GM18868 (cell line): ENCODE results near the gene GRAP.

Source experiments
- ATAC-seq: cut with Tn5 transposase; IDR thresholded peaks from one replicate; pipeline ENCODE4 v1.9.1; 2021; ENCODE audit warnings: mild to moderate bottlenecking, moderate library complexity; ENCODE audit not compliant: unreplicated experiment

The GRAP gene

DNA sequence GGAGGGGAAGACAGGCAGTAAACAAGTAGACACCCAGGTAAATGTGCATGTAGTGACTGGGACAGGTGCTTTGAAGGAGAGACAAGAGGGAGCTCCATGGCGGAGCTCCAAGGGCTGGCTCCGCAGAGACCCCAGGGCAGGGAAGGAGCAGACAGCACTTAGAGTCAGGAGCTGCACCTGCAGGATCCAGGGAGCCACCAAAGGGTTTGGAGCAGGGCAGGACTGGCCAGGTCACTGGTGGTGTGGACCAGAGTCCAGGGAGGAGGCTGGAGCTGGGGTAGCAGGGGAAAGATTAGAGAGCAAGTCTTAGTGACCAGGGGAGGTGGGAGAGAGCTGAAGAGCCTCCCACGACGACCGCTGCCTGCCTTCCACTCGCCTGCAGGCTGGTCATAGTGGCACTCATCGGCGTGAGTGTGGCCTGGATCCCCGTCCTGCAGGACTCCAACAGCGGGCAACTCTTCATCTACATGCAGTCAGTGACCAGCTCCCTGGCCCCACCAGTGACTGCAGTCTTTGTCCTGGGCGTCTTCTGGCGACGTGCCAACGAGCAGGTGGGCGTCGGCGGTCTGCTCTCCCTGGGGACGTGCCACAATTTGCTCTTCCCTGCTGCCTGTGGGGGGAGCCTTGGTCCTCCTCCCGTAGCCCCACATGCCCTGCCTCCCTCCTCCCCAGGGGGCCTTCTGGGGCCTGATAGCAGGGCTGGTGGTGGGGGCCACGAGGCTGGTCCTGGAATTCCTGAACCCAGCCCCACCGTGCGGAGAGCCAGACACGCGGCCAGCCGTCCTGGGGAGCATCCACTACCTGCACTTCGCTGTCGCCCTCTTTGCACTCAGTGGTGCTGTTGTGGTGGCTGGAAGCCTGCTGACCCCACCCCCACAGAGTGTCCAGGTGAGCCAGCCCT lies 27.5 kb downstream of the GRAP start:
- no peak for ATAC-seq

DNA sequence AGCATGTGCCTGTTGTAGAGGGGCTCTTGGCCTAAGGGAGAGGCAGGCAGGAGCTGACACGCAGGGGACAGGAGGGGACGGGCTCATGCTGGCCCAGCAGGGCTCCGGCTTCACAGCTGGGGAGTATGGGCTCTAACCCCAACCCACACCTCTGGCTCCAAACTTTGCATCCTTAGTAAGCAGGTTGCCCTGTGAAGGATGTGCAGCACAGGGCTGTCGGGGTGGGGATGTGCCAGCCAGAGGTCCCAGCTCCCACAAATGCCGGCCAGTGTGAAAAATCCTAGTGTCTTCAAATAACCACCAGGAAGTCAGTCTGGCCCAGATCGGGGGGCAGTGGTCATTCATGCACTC lies 28.2 kb downstream of the GRAP start:
- no peak for ATAC-seq

DNA sequence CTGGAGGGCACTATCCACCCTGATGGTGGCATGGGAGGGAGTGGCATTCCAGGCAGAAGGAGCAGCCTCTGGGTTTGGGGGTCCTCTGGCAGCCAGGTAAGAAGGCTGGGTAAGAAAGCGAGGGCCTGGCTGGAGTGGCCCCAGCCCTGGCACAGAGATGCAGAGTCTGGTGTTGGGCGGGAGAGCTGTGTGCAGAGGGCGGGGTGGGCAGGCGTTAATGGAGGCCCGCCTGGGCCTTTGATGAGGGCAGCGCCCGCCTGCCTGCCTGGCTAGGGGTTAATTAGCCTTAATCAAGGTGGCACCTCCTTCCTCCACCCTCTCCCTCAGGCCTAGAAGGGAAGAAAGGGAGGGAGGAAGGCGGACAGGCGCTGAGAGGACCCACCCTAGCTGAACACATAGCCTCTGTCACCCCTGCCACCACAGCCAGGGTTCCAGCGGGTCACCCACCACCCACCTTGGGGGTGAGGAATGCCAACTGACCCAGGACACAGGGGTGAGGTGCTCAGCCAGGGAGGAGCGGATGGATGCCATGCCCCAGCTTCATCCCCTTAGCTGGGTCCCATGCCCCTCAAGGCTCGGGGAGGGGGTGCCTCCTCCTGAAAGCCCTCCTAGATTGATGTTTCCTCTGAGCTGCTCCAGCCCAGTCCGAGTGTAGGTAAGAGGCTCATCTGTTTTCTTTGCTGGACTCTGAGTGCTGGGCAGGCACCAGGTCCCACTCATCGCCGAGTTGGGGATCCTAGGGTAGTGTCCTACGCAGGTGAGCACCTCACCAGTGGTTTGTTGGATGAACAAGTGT lies 28.8 kb downstream of the GRAP start:
- no peak for ATAC-seq

DNA sequence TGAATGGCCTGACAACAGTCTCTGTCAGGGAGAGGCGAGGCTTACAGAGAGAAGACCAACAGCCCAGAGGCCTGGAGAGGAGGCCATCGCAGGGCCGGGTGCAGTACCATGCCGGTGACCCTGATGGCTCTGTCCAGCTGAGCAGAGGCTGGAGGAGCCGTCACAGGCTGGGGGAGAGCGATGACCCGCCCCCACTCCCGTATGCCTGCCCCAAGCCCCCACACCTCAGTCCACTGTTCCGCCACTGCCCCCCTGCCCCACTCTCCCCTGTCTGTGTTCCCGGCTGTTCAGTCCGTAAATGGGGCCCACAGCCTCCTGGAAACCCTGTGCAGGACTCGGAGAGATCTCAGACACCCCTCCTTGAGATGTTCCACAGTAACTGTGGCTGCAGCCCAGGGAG lies 29.4 kb downstream of the GRAP start:
- ATAC-seq, result no peak

DNA sequence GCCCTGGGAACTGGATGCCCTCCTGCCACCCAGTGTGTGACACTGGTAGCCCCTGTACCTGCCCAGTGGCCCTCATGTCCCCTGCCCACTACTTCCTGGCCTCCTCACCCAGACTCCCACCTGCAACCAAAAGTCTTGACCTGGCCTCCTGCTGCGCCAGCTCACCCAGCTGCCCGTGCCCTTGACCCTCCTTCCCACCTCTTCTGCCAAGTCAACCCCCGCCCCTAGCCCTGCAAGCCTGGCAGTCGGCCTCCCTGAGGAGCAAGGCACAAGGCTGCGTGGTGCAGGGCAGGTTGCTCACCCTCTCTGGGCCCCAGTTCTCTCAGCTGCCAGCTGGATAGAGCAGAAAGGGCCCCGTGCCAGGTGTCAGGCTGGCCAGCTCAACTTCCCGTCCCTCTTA lies 29.9 kb downstream of the GRAP start:
- no peak for ATAC-seq

DNA sequence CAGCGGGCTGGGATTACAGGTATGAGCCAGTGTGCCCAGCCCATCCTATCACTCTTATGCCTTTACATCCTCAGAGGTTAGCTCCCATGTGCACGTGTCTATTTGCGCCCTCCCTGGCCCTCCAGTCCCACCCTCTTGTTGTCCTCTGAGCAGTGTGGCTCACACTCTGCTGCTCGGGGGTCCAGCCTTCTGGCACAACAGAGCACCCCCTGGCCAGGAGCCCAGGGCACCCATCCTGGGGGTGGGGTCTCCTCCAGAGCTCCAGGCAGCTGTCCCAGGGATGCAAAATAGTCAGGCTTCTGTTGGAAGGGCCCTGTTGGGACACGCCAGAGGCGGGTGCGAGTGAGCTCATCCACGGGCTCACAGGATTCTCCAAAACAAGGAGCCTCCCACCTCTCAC lies 30.5 kb downstream of the GRAP start:
- ATAC-seq, result no peak

DNA sequence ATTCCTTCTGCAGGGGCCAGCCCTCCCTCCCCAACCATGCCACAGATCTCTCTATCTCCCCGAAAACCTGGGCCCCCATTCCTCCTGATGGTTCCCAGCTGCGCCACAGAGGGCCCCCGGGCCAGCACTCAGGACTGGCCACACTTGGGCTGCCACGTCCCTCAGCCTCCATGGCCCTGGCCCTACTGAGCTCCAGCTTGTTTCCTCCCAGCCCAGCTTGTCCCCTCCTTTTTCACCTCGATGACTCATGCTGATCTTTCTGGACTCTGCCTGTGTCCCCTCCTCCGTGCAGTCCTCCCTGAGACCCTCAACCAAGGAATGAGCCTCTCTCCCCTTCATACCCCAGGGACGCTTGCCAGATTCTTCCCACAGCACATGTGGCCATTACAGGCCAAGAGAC lies 31.3 kb downstream of the GRAP start:
- no peak for ATAC-seq

DNA sequence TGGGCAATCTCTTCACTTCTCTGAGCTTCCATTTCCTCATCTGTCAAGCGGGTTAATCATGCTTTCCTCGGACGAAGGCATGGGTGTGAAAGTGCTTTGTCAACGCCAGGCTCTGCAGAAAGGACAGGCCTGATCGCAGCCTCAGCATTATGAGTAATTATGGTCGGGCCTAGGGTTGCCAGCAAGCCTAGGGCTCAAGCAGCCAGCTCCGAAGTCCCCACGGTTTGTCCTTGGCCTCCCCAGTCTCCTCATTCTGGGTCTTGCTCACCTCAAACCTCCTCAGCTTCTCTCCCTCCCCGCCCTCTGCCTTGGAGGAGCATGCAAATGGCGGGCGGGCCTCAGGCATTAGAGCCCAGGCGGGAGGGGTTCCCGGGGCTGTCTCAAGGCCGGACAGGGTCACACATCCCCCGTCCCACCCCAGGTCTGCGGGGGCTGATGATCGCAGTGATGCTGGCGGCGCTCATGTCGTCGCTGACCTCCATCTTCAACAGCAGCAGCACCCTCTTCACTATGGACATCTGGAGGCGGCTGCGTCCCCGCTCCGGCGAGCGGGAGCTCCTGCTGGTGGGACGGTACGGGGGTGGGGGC lies 32.0 kb downstream of the GRAP start:
- no peak for ATAC-seq

DNA sequence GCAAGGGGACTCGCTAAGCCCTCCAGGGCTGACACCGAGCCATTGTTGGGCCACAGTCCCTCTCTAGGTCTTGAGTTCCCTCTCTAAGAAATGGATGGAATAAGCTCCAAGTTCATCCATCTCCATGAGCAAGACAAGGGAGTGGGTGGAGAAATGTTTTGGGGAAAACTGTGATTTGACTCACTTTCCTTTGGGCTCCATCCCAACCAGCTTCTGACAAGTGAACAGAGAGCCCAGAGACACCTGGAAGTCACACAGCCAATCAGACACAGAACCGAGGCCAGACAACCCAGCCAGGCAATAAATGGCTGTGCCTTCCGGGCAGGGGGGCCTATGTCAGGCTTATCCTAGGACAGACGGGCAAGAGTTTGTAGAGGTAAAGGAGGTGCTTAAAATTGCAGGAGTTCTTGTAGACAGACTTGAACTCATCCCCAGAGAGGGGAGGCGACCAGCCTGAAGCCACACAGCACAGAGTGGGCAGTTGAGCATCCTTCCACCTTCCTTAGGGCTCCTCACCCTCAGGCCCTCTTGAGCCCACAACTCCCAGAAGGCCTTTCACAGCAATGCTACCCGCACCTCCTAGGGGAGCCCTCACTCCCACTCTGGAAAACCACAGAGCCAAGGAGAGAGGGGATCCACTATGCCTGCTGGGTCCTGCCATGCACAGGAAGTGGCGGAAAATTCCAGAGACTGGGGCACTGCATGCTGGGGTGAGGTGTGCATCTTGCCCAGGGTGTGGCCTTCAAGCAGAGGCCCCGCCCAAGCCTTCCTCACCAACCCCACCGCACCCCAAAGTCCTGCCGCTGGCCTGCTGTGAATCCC lies 32.7 kb downstream of the GRAP start:
- no peak for ATAC-seq

DNA sequence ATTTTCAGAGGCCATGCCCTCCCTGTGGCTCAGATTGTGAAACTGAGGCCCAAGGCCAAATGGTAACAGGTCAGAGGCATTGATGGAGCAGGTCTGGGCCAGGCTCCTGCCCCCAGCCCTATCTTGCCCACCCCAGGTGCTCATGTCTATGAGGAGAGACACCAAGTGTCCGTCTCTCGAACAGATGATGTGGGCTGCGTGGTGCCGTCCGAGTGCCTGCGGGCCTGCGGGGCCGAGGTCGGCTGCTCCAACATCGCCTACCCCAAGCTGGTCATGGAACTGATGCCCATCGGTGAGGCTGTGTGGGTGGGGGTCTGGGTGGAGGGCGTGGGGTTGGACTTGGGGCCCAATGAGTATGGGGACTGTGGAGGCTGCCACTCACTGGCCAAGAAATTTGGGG lies 33.5 kb downstream of the GRAP start:
- ATAC-seq, result no peak

DNA sequence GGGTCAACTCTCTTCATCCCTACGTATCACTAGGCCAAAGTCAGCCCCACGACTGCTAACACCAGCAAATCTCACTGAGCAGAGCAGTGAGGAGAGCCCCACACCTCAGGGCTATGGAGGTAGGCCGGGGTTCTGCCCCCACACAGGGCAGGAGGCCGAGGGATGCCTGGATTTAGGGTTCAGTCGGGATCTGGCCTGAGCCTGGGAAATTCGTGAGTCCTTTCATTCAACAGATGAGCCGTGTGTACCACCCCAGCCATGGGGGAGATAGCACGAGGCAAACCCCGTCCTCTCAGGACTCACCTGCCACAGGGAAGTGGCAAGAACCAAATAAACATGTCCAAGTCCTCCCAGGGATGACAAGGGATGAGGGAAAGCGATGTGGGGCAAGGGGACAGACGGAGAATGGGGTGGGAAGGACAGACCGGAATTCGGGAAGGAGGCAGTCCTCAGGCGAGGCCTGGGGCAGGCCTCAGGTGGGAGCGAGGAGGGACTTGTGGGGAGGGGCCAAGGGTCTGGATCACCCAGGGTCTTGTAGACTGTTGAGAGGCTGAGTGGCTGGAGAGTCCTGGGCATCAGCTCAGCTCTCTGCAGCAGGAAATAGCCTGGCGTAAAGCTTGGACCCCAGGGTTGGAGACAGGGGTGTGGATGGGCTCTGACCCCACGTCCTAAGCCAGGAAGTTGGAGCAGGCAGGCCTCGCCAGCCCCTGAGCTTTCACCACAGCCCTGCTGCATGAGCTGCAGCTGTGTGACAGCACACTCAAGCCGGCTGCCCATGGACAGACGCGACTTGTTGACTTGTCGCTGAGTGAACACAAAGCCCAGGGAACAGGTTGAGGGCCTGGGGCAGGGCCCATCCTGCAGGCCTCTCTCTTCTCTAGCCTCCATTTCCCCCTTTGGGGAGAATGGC lies 34.3 kb downstream of the GRAP start:
- no peak for ATAC-seq

DNA sequence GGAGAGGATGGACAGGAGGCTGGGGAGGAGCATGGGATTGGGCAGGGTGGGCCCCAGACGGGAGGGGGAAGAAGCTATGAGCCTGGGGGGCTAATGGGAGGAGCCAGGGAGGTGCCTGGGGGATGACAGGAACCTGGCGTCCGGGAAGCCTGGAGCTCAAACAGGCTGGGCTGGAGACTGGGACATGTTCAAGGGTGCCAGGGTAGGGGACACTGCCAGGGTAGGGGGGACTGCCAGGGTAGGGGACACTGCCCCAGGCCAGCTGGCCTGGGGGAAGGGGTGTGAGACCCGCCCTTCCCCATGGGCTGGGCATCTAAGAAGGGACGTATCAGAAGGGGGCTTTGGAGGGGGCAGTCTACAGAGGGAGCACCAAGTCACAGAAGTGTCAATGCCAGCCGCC lies 35.2 kb downstream of the GRAP start:
- ATAC-seq, result no peak

DNA sequence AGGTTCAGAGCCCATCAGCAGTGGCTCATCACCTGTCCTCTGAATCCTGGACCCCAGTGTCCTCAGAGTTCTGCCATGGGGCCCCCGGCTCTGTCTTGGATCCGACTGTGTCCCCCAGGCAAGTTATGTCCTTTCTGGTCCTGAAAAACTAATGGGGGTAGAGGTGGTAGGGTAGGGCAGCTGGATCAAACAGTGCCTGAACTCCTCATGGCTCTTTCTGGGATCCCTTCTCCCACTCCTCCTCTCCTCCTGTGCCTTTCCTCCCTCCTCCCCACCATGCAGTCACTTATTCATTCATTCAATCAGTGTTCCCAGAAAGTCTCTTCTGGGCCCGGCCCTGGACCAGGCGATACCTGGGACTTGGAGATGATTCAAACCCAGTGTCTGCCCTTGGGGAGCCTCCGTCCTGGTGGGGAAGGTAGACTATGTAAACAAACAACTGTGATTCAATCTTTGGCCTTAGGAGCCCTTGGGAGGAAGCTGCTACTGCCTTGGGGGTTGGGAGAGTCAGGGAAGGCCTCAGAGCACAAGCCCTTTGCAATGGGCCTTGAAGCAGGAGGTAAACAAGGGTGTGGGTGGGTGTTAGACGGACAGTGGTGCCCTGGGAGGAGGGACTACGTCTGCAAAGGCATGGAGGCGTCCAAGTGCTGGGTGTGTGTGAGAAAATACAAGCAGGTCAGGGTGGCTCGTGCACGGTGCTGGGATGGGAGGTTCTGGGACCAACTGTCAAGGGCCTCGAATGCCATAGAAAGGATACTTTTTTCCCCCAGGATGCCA lies 35.8 kb downstream of the GRAP start:
- ATAC-seq, result no peak

DNA sequence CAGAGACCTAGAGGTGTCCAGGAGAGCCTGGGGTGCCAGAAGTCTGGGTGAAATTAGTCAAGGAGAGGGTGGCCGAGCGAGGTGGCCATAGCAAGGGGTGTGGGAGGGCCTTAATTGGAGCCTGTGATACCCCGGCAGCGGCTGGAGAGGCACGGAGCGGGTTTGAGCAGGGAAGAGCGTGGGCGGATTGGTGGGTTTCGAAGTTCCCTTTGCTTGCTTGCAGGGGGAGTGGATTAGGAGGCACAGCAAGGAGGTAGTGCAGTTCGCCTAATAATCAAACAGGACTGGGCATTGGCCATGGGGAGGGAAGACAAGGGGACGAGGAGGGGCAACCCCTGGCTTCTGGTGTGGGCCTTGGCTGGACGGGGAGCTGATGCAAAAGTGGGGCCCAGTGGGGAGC lies 36.8 kb downstream of the GRAP start:
- no peak for ATAC-seq

DNA sequence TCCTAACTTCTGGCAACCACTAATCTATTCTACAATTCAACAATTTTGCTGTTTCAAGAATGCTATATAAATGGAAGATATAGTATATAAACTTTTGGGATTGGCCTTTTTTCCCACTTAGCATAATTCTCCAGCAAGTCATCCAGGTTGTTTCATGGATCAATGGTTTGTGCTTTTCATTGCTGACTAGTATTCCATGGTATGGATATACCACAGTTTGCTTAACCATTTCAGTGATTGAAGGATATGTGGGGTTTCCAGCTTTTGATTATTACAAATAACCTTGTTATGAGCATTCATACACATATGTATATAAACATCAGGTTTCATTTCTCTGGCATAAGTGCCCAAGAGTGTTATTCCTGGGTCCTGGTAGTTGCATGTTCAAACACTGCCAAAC lies 40.1 kb downstream of the GRAP start:
- no peak for ATAC-seq

DNA sequence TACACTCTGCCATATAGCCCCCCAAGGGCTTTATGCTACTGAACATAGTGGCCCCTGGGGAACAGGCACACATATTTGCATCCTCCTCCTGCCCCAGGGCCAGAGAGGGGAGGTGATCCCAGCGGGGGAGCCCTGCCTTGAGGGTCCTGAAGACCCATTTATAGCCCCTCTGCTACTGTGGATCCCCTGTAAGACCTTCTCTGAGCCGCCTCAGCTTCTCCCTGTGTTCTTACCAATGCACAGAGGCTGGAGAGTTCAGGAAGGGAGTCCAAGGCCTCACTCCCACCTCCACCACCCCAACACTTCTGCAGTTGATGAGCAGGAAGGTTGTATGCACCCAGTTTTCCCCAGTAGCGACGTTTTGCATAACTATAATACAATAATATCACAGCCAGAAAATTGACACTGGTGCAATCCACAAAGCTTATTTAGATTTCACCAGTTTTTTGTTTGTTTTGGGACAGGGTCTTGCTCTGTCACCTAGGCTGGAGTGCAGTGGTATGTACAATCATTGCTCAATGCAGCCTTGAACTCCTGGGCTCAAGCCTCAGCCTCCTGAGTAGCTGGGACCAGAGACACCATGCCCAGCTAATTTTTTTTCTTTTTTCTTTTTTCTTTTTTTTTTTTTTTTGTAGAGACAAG lies 40.8 kb downstream of the GRAP start:
- ATAC-seq, result no peak

DNA sequence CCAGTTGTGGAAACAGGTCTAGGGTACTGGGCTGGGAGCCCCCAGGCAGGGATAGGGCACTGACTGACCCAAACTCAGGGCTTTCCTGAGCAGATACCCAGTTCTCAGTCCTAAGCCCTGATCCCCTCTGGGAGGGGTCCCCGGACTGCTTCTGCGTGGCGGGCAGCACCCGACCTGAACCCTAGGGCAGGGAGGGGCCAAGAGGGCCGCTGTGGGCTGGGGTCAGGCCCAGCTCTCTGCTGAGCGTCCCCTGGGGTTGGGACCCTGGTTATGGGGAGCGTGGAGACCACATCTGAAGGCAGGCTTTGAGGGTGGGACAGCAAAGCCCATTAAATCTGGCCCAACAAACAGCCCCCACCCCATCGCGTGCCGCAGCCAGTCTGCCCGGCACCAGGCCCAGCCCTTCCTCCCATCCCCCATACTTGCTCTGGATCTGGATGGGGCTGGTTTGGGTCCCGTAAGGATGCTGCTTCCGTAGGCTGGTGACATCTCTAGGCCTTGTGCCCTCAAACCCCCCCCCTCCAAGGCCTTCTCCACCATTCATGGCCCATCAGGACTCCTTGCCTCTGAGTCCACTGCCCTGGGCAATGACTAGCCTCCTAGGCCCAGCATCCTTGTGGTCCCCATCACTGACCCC lies 41.5 kb downstream of the GRAP start:
- no peak for ATAC-seq

DNA sequence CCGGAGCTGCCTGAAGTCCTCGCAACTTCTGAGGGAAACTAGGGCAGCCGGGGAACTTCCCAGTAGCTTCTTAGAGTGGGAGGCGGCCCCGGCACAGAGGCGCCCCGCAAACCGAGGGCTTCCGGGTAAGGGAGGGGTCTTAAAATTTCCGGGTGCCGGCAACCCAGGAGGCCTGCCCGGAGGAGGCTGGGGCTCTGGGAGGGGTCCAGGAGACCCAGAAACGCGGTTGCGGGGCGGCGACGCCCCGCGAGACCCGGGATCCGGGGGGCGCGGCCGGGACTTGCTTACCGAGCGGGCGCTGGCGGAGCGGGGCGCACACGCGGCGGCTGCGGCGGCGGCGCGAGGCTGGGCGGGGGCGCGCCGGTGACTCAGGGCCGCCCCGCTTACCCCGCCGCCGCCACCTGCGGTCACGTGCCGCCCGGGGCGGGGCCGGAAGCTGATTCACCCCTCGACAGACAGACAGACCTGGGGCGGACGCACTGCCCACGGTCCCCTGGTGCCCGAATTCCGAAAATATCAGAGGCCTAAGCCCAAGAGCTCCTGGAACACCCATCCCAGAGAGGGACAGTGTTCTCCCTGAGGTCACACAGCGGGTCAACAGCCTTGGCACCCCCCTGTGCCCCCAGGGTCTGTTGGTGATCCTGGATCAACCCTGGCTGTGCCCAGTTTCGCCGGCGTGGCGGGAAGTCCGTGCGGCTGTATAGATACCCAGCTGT lies 42.2 kb downstream of the GRAP start, which contains the start of gene FAM83G:
TSS of gene FAM83G (minus strand) at position 344 of the 716 bp plus-strand sequence. CDS start 723 bp downstream, outside the sequence.
- peak; percentile 78 for ATAC-seq
